Measurements from ENCODE around the gene PRB2. TPM values are rescaled to one million over a fixed set of nuclear protein-coding genes. Genes with fewer than 3 reads are reported as not detected.

The PRB2 gene
- not detected for total RNA-seq

DNA sequence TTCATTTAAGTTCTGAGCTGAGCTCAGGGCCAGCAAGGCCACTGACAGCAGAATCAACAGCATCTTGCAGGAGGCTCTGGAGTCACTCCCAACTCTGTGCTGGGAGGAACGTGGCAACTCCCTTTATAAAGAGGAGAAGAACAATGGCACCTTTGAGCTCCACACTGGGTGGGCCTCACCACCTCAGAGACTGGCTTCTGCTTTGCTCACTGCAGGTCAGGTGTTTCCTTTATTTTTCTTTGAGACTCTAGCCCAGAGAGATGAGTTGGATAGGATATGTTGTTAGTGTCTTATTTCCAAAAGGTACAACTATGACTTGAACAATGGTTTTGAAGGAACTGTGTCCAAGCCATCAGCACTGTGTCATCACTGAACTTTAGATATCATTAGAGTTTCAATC lies at the start of gene PRB2:
TSS of gene PRB2 (minus strand) at position 101 of the 400 bp plus-strand sequence. CDS start at position 63, 38 bp downstream.

Other genes with a start within 250 kb of the PRB2 start
- gene SMIM10L1, start 224.4 kb downstream of the PRB2 start, total RNA-seq, result 11.3 TPM
- not detected for gene TAS2R42, start 208.6 kb downstream of the PRB2 start, total RNA-seq
- gene PRB3, start 125.9 kb downstream of the PRB2 start, total RNA-seq, result not detected
- not detected for gene PRB4, start 85.1 kb downstream of the PRB2 start, total RNA-seq

All from camera-type eye (tissue), 1 donor.